Stromal cell of bone marrow (primary cell): Measurements from ENCODE around the gene LHPP.
"Not testable (repeated sequence)": the region's sequence is repeated elsewhere in the genome, so short reads cannot be mapped to it uniquely, and the experiment has no call there.

ENCODE experiments used
- DNase-seq: peaks from one replicate; pipeline ENCODE4 v3.0.0-alpha.2; 2012; ENCODE audit warnings: low read depth

LHPP gene

DNA sequence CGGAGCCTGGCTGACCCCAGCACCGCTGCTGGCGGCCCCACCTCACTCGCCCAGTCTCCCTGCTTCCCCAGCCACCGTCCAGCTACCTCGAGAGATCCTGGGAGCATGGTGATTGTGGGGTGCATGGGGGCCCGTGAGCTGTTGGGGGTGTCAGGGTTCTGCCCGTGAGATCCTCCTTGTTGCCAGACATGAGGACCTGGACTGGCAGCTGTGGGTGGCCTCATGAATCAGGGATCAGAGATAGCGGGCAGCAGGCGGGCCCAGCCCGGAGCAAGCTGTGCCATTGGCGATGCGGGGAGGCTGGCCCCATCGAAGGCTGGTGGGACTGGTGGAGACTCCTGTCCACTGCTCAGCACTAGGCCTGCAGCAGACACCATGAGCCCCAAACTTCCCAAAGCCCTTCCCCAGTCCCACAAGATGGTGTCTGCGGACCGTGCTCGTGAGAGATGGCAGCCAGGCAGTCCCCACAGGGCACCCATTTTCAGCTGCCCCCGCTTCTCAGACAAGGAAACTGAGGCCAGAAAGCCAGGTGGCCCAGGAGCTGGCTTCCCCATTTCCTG lies 75.6 kb downstream of the LHPP start:
- DNase-seq: no peak

DNA sequence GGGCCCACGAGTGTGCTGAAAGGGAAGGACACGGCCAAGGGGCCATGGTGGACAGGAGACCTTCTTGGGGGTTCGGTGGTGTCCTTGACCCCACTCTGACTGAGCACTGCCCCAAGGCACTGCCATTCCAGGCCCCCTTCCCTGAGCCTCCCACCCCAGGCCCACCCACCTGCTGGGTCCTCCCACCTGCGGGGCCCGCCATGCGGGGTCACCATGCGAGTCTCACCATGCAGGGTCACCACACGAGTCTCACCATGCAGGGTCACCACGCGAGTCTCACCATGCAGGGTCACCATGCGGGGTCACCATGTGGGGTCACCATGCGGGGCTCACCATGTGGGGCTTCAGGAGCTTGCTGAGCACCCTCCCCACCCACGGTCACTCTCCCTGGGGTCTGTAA lies 76.3 kb downstream of the LHPP start:
- DNase-seq: no peak

GRCh38 chr10:124538706-124539105 lies 77.1 kb downstream of the LHPP start:
- no peak for DNase-seq

DNA sequence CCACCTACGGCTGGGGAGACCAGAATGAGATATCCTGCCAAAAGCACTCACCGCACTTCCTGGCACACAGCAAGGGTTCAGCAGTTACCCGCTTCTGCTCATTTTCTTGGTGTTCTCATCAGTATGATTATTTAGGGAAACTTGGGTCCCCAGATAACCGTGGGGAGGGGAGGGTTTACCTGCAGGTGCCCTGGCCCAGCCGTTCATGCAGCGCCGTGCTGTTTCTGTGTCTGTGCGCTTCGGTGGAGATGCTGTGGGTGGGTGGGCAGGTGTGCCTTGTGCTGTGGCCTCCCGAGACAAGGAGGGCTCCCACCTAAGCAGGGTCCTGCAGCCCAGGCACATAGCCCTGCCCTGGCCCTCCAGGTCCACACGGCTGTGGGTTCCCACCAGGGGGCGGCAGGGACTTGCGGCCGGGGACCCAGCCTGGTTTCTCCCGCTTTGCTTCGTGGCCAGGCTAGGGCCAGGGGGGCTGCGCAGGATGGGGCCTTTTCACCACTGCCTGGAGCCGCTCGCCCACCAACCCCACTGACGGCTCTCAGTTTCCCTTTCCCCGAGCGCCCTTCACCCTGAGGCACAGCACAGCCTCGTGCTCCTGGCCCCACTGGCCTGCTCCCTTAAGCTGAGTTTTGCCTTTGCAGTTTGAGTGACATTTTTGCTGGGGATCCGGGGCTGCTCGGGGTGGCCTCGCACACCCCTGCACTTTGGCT lies 78.5 kb downstream of the LHPP start:
- no peak for DNase-seq

GRCh38 chr10:124541076-124541903 lies 79.7 kb downstream of the LHPP start:
- no peak for DNase-seq

- no peak for DNase-seq
Measured at GRCh38 chr10:124542336-124542735, 80.7 kb downstream of the LHPP start.

DNA sequence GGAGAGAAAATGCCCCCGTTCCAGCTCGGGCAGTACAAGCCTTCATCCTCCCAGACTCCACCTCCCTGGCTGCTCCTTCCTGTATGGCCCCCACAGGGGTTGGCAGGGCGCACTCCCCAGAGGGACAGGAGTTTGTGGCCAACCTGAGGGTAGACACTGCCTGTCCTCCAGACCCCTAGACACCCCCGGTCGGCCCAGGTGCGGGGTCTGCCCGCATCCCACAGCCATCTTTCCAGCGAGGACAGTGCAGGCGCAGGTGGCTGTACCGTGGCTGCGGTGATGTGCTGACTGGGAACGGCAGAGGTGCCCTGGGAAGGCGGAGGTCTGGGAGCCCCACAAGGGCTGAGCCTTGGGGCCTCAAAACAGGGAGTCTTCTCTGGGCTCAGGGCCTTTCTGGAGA lies 81.5 kb downstream of the LHPP start:
- no peak for DNase-seq

DNA sequence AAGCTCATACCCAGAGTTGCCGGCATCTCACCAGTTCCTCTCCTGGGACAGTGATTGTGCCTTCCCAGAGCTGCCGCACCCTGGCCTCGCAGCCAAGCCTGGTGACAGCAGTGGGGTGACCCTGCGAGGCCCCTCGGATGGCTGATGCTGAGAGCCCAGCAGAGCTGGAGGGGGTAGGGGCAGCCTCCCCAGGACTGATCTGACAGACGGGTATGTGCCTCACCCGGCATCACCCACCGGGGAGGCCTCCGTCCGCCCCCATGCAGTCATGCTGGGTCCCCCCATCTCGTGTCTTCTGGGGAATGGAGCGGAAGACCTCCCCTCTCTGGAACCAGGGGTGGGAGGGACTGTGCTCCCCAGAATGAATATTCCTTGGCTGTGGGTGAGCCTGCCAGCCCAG lies 82.3 kb downstream of the LHPP start:
- no peak for DNase-seq

- DNase-seq: no peak
Measured at GRCh38 chr10:124544711-124545110, 83.1 kb downstream of the LHPP start.

GRCh38 chr10:124545351-124546054 lies 83.9 kb downstream of the LHPP start:
- no peak for DNase-seq

- no peak for DNase-seq
Measured at GRCh38 chr10:124546055-124546369, 84.4 kb downstream of the LHPP start.

DNA sequence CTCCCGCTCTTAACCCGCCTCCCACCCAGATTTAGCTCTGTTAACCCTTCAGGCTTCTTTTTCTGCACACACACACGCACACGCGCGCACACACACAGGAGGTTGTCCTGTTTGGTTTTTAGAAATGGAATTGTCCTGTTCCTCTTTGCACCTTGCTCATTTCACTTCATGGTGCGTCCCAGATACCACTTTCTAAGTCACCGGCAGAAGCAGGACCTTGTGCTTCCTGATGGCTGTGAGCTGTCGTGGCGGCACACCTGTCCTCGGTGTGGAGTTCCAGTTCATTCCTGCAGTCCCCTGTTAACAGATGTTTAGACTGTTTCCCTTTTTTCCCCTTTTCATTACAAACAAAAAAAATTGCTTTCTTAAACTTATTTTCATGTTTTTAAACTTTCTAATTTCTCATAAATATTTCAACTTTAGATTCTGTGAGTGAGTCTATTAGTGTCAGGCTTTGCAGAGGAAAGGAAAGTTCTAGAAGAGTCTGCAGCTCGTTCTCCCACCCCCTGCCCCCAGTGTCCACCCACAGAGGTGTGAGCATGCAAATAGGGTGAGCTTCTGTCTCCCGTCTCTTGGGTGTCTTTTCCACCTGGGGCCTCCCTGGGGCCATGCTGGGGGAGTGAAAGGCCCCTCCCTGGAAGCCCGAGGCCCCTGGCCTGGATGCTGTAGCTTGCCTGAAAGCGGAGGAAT lies 85.5 kb downstream of the LHPP start:
- no peak for DNase-seq

DNA sequence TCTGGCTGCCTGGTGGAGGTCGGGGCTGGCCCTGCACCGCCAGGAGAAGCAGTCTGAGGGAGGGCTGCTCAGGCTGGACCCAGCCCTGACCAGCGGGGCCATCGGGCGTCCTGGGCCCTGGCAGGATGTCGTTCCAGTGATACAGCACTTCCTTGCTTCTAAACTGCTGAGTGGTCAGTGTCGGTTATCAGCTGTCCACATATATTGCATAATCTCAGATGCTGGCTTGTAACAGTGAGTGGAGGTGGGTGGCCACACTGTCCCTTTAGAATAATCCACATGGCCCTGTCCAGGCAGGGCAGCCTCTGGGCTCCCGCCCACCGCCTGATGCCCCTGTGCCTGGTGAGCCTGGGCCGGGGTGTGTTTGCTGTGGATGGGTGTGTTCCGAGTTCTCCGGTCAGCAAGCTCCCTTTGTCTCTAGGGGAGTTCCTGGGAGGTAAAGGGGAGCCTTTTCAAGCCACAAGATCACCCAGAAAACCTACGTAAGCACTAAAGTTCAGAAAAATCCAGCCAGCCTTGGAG lies 86.1 kb downstream of the LHPP start:
- no peak for DNase-seq

- not testable (repeated sequence) for DNase-seq
Measured at GRCh38 chr10:124549171-124549570, 87.5 kb downstream of the LHPP start.

- no peak for DNase-seq
Measured at GRCh38 chr10:124550293-124551034, 88.8 kb downstream of the LHPP start.

GRCh38 chr10:124551097-124551496 lies 89.5 kb downstream of the LHPP start:
- DNase-seq: no peak

DNA sequence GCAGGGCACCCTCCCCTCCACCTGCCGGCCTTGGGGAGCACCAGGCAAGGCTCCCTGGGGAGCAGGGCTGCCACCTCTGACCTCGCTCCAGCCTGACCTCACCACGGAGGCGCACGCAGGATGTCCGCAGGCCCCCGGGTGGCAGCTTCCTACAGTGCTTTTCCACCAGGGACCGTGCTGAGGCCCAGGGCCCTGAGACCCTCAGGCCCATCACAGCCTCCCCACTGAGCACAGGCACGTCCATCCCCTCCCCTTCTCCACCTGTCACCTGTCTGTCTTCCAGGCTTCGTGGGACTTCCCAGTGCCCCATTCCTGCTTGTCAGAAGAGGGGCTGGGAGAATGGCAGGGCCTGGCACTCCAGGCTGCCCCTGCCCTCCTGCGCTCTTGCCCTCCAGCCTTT lies 90.1 kb downstream of the LHPP start:
- no peak for DNase-seq

- no peak for DNase-seq
Measured at GRCh38 chr10:124552691-124553276, 91.2 kb downstream of the LHPP start.

- no peak for DNase-seq
Measured at GRCh38 chr10:124554085-124554858, 92.6 kb downstream of the LHPP start.

- DNase-seq: no peak
Measured at GRCh38 chr10:124557167-124557566, 95.5 kb downstream of the LHPP start.
